ENCODE measurements around the gene STK24.

GRCh38 chr13:98438246-98439125, 138.4 kb downstream of the STK24 start:
- TF ChIP-seq RAD21 (conservative IDR thresholded peaks at IDR 0.05 in 1 of 2, IDR thresholded peaks at IDR 0.05 in 1 of 2) = no peak
- TF ChIP-seq, protein P1, sequence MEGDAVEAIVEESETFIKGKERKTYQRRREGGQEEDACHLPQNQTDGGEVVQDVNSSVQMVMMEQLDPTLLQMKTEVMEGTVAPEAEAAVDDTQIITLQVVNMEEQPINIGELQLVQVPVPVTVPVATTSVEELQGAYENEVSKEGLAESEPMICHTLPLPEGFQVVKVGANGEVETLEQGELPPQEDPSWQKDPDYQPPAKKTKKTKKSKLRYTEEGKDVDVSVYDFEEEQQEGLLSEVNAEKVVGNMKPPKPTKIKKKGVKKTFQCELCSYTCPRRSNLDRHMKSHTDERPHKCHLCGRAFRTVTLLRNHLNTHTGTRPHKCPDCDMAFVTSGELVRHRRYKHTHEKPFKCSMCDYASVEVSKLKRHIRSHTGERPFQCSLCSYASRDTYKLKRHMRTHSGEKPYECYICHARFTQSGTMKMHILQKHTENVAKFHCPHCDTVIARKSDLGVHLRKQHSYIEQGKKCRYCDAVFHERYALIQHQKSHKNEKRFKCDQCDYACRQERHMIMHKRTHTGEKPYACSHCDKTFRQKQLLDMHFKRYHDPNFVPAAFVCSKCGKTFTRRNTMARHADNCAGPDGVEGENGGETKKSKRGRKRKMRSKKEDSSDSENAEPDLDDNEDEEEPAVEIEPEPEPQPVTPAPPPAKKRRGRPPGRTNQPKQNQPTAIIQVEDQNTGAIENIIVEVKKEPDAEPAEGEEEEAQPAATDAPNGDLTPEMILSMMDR (IDR thresholded peaks at IDR 0.05) = no peak
- no peak for TF ChIP-seq HOXA7 (CRISPR knock-in tag; IDR thresholded peaks at IDR 0.05)
- no peak for TF ChIP-seq RFX5 (IDR thresholded peaks at IDR 0.05)
- no peak for TF ChIP-seq ZFP36 (IDR thresholded peaks at IDR 0.05; ENCODE audit: borderline replicate concordance, partially characterized antibody)
- no peak for TF ChIP-seq SREBF2 (IDR thresholded peaks at IDR 0.05)
- TF ChIP-seq POLR2A (IDR thresholded peaks at IDR 0.05; ENCODE audit: low read length) = no peak
- TF ChIP-seq BHLHE40 (IDR thresholded peaks at IDR 0.05; ENCODE audit: low read depth, low read length) = no peak
- no peak for TF ChIP-seq NPAS2 (CRISPR knock-in tag; IDR thresholded peaks at IDR 0.05; ENCODE audit: borderline replicate concordance)

Measured in A549 (cell line).